ENCODE data around the gene LTF.

Gene LTF

GRCh38 chr3:46483825-46484224 is 19.1 kb upstream of the LTF start (continued):
- TF ChIP-seq ZNF518A (tag by site-specific recombination; conservative IDR thresholded peaks at IDR 0.05; ENCODE audit: low read depth): no peak
- no peak for TF ChIP-seq ZNF18 (tag by site-specific recombination; IDR thresholded peaks at IDR 0.05)
- no peak for TF ChIP-seq ZNF202 (tag by site-specific recombination; IDR thresholded peaks at IDR 0.05; ENCODE audit: borderline replicate concordance)
- no peak for TF ChIP-seq TCF7L2 (IDR thresholded peaks at IDR 0.05; ENCODE audit: borderline replicate concordance, low read depth, low read length)
- TF ChIP-seq ZNF654 (tag by site-specific recombination; IDR thresholded peaks at IDR 0.05; ENCODE audit: low read depth): no peak
- no peak for TF ChIP-seq ZNF350 (tag by site-specific recombination; IDR thresholded peaks at IDR 0.05)
- TF ChIP-seq ZNF623 (tag by site-specific recombination; IDR thresholded peaks at IDR 0.05): no peak
- no peak for TF ChIP-seq ZBTB11 (tag by site-specific recombination; conservative IDR thresholded peaks at IDR 0.05; ENCODE audit: low read depth)
- no peak for TF ChIP-seq ZSCAN30 (tag by site-specific recombination; IDR thresholded peaks at IDR 0.05)
- TF ChIP-seq ZNF23 (tag by site-specific recombination; IDR thresholded peaks at IDR 0.05; ENCODE audit: borderline replicate concordance): no peak
- TF ChIP-seq IKZF3 (tag by site-specific recombination; IDR thresholded peaks at IDR 0.05): no peak

GRCh38 chr3:46482632-46483350 is 18.1 kb upstream of the LTF start:
- CTCF ChIA-PET: interaction anchor here (0.8 kb wide), 1 partner anchor 9 kb away, joined by 3 read pairs; no protein-coding TSS in a partner anchor
- no peaks in the 10 kb centered on the region for H3K4me1 ChIP-seq (ENCODE audit: control insufficient read depth, insufficient read depth, low read length)
- H3K27ac ChIP-seq (ENCODE audit: extremely low read depth, low read depth, low read length): no peak overlapping the region
- POLR2A ChIA-PET: no interaction called here
- no peaks in the 10 kb centered on the region for H3K9me3 ChIP-seq (ENCODE audit: control insufficient read depth, insufficient read depth, low read depth, low read length)
- H3K4me3 ChIP-seq (ENCODE audit: low read depth, low read length): no peak overlapping the region
- no peaks in the 10 kb centered on the region for H3K36me3 ChIP-seq (ENCODE audit: control insufficient read depth in 2 of 2, insufficient read depth in 1 of 2, low read length in 2 of 2)
- TF ChIP-seq ZFP37 (tag by site-specific recombination; IDR thresholded peaks at IDR 0.05): no peak
- no peak for TF ChIP-seq ZNF692 (tag by site-specific recombination; IDR thresholded peaks at IDR 0.05)
- no peak for TF ChIP-seq SALL2 (tag by site-specific recombination; IDR thresholded peaks at IDR 0.05; ENCODE audit: borderline replicate concordance)
- peak; percentile 83 for TF ChIP-seq ZNF366 (tag by site-specific recombination; conservative IDR thresholded peaks at IDR 0.05)
- TF ChIP-seq ZBTB49 (tag by site-specific recombination; IDR thresholded peaks at IDR 0.05; ENCODE audit: low read depth): no peak
- TF ChIP-seq ZNF211 (tag by site-specific recombination; IDR thresholded peaks at IDR 0.05; ENCODE audit: low read depth): no peak
- TF ChIP-seq YY2 (tag by site-specific recombination; IDR thresholded peaks at IDR 0.05): no peak
- TF ChIP-seq ZNF140 (tag by site-specific recombination; IDR thresholded peaks at IDR 0.05): no peak
